Endothelial cell of umbilical vein (primary cell): ENCODE data around the gene GBP3. TPM values are rescaled to one million over a fixed set of nuclear protein-coding genes. Genes with fewer than 3 reads are reported as not detected.

ENCODE experiments used
- BruUV-seq: library from RNA; stranded (reverse); fragments of 400-500 nt; replicated peaks from 2 replicates; lab custom pipeline; 2021; lab: Mats Ljungman, UMichigan
- CTCF ChIA-PET: fragments of 300-600, 350-600 bp; sonication (Branson Sonifier 250); formaldehyde crosslinking; loops from one replicate; lab custom pipeline; 2021; ENCODE audit warnings: antibody characterized with exemption, inconsistent platforms; lab: Charles Lee
- POLR2A ChIA-PET: fragments of 300-600, 350-600 bp; sonication (Branson Sonifier 250); formaldehyde crosslinking; loops from one replicate; lab custom pipeline; 2021; ENCODE audit warnings: antibody characterized with exemption, inconsistent platforms; lab: Charles Lee
- DNase-seq: peaks from one replicate; pipeline ENCODE4 v3.0.0-alpha.2; 2011; ENCODE audit warnings: low read depth, low spot score
- FAIRE-seq: peaks from 2 replicates; lab custom pipeline; 2011; peaks lifted over from hg19 to GRCh38; lab: Jason Lieb, UNC
- H2AFZ ChIP-seq: 2 replicates; pipeline ENCODE4 v1.6.0; 2012; ENCODE audit warnings: low read depth, low read length, control low read depth, inconsistent platforms
- H3K27ac ChIP-seq: 2 replicates; pipeline ENCODE4 v1.5.1; 2011; ENCODE audit warnings: low read depth, mild to moderate bottlenecking, control low read depth, low read length, moderate library complexity; ENCODE audit not compliant: insufficient read depth
- H3K27me3 ChIP-seq, 2 experiments: 2 replicates each; pipeline versions ENCODE4 v1.6.0 to v1.6.1; 2011; ENCODE audit warnings: low read length in 2 of 2, mixed read lengths in 1 of 2; ENCODE audit not compliant: control insufficient read depth in 2 of 2, insufficient read depth in 2 of 2
- H3K36me3 ChIP-seq, 2 experiments: 2 replicates in 1 of 2; 3 replicates in 1 of 2; pipeline ENCODE4 v1.5.1; 2011; ENCODE audit warnings: low read length in 2 of 2, mild to moderate bottlenecking in 1 of 2, moderate library complexity in 1 of 2; ENCODE audit not compliant: control insufficient read depth in 2 of 2, insufficient read depth in 2 of 2; ENCODE audit errors: extremely low read depth in 1 of 2
- H3K4me1 ChIP-seq: 3 replicates; pipeline ENCODE4 v1.5.1; 2011; ENCODE audit warnings: mild to moderate bottlenecking, low read length; ENCODE audit not compliant: control insufficient read depth, insufficient read depth; ENCODE audit errors: extremely low read depth
- H3K4me2 ChIP-seq: 2 replicates; pipeline ENCODE4 v1.6.1; 2011; ENCODE audit warnings: low read length, control low read depth, mixed read lengths; ENCODE audit not compliant: insufficient read depth
- H3K4me3 ChIP-seq, 3 experiments: fragments of 200-600 bp in 1 of 3; sonication (generic), shearing (Covaris generic) in 1 of 3; replicated peaks in 1 of 3; 2 replicates each; pipeline ENCODE4 v1.5.1; 2011 to 2016; ENCODE audit warnings: control low read depth in 3 of 3, low read length in 3 of 3, mild to moderate bottlenecking in 2 of 3, inconsistent platforms in 1 of 3, low read depth in 1 of 3, moderate library complexity in 1 of 3; ENCODE audit not compliant: insufficient read depth in 1 of 3
- H3K79me2 ChIP-seq: 2 replicates; pipeline ENCODE4 v1.6.0; 2012; ENCODE audit warnings: low read length, inconsistent platforms; ENCODE audit not compliant: control insufficient read depth, insufficient read depth
- H3K9ac ChIP-seq: replicated peaks from 2 replicates; pipeline ENCODE3; 2011; ENCODE audit warnings: low read length, control low read depth; ENCODE audit not compliant: insufficient read depth; ENCODE audit errors: extremely low read depth
- H3K9me1 ChIP-seq: replicated peaks from 3 replicates; pipeline ENCODE4 v1.6.0; 2011; ENCODE audit warnings: mild to moderate bottlenecking, low read length; ENCODE audit not compliant: control insufficient read depth, insufficient read depth; ENCODE audit errors: extremely low read depth
- H3K9me3 ChIP-seq: replicated peaks from 2 replicates; pipeline ENCODE4 v1.5.1; 2012; ENCODE audit warnings: low read length, inconsistent platforms; ENCODE audit not compliant: control insufficient read depth, insufficient read depth
- H4K20me1 ChIP-seq: replicated peaks from 2 replicates; pipeline ENCODE3; 2011; ENCODE audit warnings: mild to moderate bottlenecking, low read length; ENCODE audit not compliant: control insufficient read depth, insufficient read depth; ENCODE audit errors: extremely low read depth
- GATA2 ChIP-seq: IDR thresholded peaks from 2 replicates; pipeline ENCODE4 v1.7.0; 2011; ENCODE audit warnings: low read depth, mild to moderate bottlenecking, moderate library complexity, mixed read lengths, low read length; ENCODE audit not compliant: insufficient read length, insufficient read depth
- dilution Hi-C: fragments of 300-500 bp; cut with MboI; formaldehyde crosslinking; loops from one replicate; pipeline ENCODE4 v1.15.0; 2019; ENCODE audit warnings: low sequenced_read_pairs; ENCODE audit not compliant: extremely low pct_ligation_motif_present
- intact Hi-C: fragments of 100-400 bp; cut with micrococcal nuclease; formaldehyde crosslinking; loops from one replicate; pipeline ENCODE4 v1.10.0; 2022
- polyA plus RNA-seq, 4 experiments: library from polyadenylated mRNA; depleted of rRNA in 3 of 4; stranded (reverse) in 3 of 4; unstranded in 1 of 4; fragments of >200 nt; gene quantifications; 2 replicates each; pipeline versions ENCODE4 v1.2.1 to v1.2.3, GENCODE V29; 2011 to 2012; ENCODE audit warnings: missing spikeins in 1 of 4
- total RNA-seq: library from RNA; stranded (reverse); gene quantifications from 2 replicates; pipeline ENCODE4 v1.2.3, GENCODE V29; 2021
- TF ChIP-seq, protein P1 (sequence below), 2 donors: IDR thresholded peaks; 1 replicate in 1 of 2; 2 replicates in 1 of 2; pipeline ENCODE4 v1.5.1; 2011; ENCODE audit warnings: low read length in 2 of 2, mild to moderate bottlenecking in 2 of 2, moderate library complexity in 2 of 2, control low read depth in 1 of 2, inconsistent platforms in 1 of 2, low read depth in 1 of 2; ENCODE audit not compliant: insufficient read depth in 1 of 2; ENCODE audit errors: extremely low read depth in 1 of 2

The GBP3 gene
- total and polyA plus RNA-seq, 2 donors (not counting 3 experiments of a cell fraction or from before 2014, with no cell fraction given) = 5.7 to 7.3 TPM

DNA sequence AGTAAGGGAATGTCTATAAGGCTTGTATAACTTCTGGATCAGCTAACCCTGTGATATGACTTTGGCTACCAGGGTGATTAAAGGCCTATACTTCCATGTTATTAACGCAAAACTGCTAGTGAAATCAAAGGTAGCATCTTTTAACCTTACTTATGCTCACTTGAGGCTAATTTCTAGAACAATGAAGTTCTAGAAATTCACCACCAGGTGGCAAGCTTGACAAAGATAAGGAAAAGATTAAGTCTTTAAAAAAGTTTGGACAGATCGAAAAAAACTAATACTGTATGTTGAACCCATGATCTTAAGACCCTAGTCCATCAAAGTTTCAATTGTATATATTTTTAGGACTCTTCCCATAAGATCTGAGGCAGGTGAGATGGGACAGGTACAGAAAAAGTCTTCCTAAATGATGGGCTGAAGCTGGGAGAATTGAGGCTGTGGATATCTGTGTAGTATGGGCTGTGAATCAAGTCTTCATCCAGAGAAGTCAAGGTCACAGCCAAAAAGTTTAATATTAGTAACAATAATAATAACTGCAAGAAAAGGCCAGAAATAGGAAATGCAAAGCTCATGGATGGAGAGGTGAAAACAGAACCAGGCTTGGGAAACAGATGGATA is 49.0 kb downstream of the GBP3 start:
- FAIRE-seq = peak; percentile 77
- peak; percentile 55 for DNase-seq
- POLR2A ChIA-PET = no interaction called here

More for the DNA sequence above, 49.0 kb downstream of the GBP3 start:
- Histone ChIP-seq H3K79me2 (no peaks in the 10 kb centered on the region), H3K4me3 (no peak overlapping the region), H2AFZ (no peak overlapping the region), H3K27ac (no peak overlapping the region), H4K20me1 (no peaks in the 10 kb centered on the region), H3K4me2 (no peak overlapping the region), H3K36me3 (no peaks in the 10 kb centered on the region), H3K4me1 (no peaks in the 10 kb centered on the region), H3K9me1 (no peaks in the 10 kb centered on the region), H3K9me3 (no peaks in the 10 kb centered on the region), H3K27me3 (no peaks in the 10 kb centered on the region), H3K9ac (no peak overlapping the region)
- CTCF ChIA-PET = interaction anchor here (0.7 to 5.2 kb wide), 18 partner anchors 8 to 481 kb away, joined by 3 to 36 read pairs (median 4); partner anchors contain the start of genes GBP1 and GBP3
- TF ChIP-seq, protein P1, sequence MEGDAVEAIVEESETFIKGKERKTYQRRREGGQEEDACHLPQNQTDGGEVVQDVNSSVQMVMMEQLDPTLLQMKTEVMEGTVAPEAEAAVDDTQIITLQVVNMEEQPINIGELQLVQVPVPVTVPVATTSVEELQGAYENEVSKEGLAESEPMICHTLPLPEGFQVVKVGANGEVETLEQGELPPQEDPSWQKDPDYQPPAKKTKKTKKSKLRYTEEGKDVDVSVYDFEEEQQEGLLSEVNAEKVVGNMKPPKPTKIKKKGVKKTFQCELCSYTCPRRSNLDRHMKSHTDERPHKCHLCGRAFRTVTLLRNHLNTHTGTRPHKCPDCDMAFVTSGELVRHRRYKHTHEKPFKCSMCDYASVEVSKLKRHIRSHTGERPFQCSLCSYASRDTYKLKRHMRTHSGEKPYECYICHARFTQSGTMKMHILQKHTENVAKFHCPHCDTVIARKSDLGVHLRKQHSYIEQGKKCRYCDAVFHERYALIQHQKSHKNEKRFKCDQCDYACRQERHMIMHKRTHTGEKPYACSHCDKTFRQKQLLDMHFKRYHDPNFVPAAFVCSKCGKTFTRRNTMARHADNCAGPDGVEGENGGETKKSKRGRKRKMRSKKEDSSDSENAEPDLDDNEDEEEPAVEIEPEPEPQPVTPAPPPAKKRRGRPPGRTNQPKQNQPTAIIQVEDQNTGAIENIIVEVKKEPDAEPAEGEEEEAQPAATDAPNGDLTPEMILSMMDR (IDR thresholded peaks at IDR 0.05; ENCODE audit: extremely low read depth in 1 of 2, insufficient read depth in 1 of 2, low read depth in 1 of 2, low read length in 2 of 2) = peak; percentile 34 to 35
- no peak for TF ChIP-seq GATA2
- BruUV-seq = no TSS peak
- dilution Hi-C loops (no loop called here), intact Hi-C loops (loop anchor here (1.0 to 5.0 kb wide), 4 partner anchors 25 to 482 kb away; no protein-coding TSS in a partner anchor)
